Sigmoid colon (tissue), 7 donors: ENCODE data around the gene PVALEF. TPM values are rescaled to one million over a fixed set of nuclear protein-coding genes. Genes with fewer than 3 reads are reported as not detected.

Experiments used
- DNase-seq: peaks from one replicate; pipeline ENCODE4 v3.0.0-alpha.2; 2019
- H3K27ac ChIP-seq, 4 donors: fragments of 200-600 bp; sonication (generic); one replicate each; pipeline ENCODE4 v1.5.1; 2016 to 2019; ENCODE audit warnings: mild to moderate bottlenecking in 1 of 4
- H3K27me3 ChIP-seq, 3 donors: fragments of 200-600 bp; sonication (generic); one replicate each; pipeline ENCODE4 v1.5.1; 2019; ENCODE audit warnings: mild to moderate bottlenecking in 1 of 3
- H3K36me3 ChIP-seq, 4 donors: fragments of 200-600 bp; sonication (generic); one replicate each; pipeline ENCODE4 v1.5.1; 2016 to 2019
- H3K4me1 ChIP-seq, 4 donors: fragments of 200-600 bp; sonication (generic); one replicate each; pipeline ENCODE4 v1.5.1; 2017 to 2019
- H3K4me3 ChIP-seq, 4 donors: fragments of 200-600 bp; sonication (generic); one replicate each; pipeline ENCODE4 v1.5.1; 2017 to 2019; ENCODE audit warnings: mild to moderate bottlenecking in 2 of 4, moderate library complexity in 1 of 4
- H3K9me3 ChIP-seq, 4 donors: fragments of 200-600 bp in 3 of 4; sonication (generic) in 3 of 4; one replicate each; pipeline versions ENCODE4 v1.5.1 to v1.6.1; 2013 to 2019
- EP300 ChIP-seq, 4 donors: sonication (generic); formaldehyde crosslinking; IDR thresholded peaks; one replicate each; pipeline ENCODE4 v1.6.1; 2017; ENCODE audit warnings: antibody characterized with exemption in 4 of 4
- POLR2A ChIP-seq, 2 donors: fragments of 450-650 bp; IDR thresholded peaks; one replicate each; pipeline ENCODE4 v1.6.1; 2016; ENCODE audit warnings: antibody characterized with exemption in 2 of 2, mild to moderate bottlenecking in 2 of 2, moderate library complexity in 2 of 2
- POLR2AphosphoS5 ChIP-seq, 4 donors: sonication (generic); formaldehyde crosslinking; IDR thresholded peaks; one replicate each; pipeline ENCODE4 v1.6.1; 2017; ENCODE audit warnings: antibody characterized with exemption in 4 of 4
- WGBS, 2 donors: extraction: QIAGEN DNeasy Blood & Tissue Kit; methylation state at CpG; one replicate each; pipeline ENCODE4 v1.1.7; 2013; 5-methylcytosine and 5-hydroxymethylcytosine counted together
- intact Hi-C: fragments of 100-400 bp; cut with DNase I; formaldehyde crosslinking; loops from one replicate; pipeline ENCODE4 v1.15.1; 2023
- polyA plus RNA-seq, 3 donors: library from polyadenylated mRNA; stranded (reverse); fragments of 200-250 nt; gene quantifications; one replicate each; pipeline ENCODE4 v1.2.3, GENCODE V29; 2013
- total RNA-seq, 4 donors: library from RNA; depleted of rRNA; stranded (reverse); fragments of >200 nt; gene quantifications; one replicate each; pipeline ENCODE4 v1.1.0, GENCODE V29; 2016
- TF ChIP-seq, protein P1 (sequence below), 4 experiments: fragments of 450-650 bp in 3 of 4; fragments of 200-600 bp in 1 of 4; IDR thresholded peaks; one replicate each; pipeline ENCODE4 v1.5.1; 2016 to 2019; ENCODE audit warnings: antibody characterized with exemption in 4 of 4, mild to moderate bottlenecking in 3 of 4, moderate library complexity in 2 of 4
- donor health status: healthy with polysubstance abuse.
- donor health status: Bipolar disorder and iron deficiency.
- donor health status: healthy.

The PVALEF gene
- total and polyA plus RNA-seq, 7 donors = not detected

GRCh38 chr17:81126281-81127132, 38.8 kb upstream of the PVALEF start:
- Histone ChIP-seq H3K27me3 (peaks cover 0 to 10% (median 7%) of the 10 kb centered on the region in 3 donors), H3K36me3 (no peaks in the 10 kb centered on the region), H3K4me3 (no peak overlapping the region), H3K9me3 (no peaks in the 10 kb centered on the region), H3K27ac (peak overlapping the region in 1 of 4 donors; percentile 26), H3K4me1 (no peaks in the 10 kb centered on the region)
- 66 to 80% methylated on average over 34 of the region's 34 CpGs for WGBS, 2 donors
- TF ChIP-seq POLR2A (IDR thresholded peaks at IDR 0.05) (no peak), EP300 (IDR thresholded peaks at IDR 0.05) (no peak), POLR2AphosphoS5 (IDR thresholded peaks at IDR 0.05) (no peak)
- TF ChIP-seq, protein P1, sequence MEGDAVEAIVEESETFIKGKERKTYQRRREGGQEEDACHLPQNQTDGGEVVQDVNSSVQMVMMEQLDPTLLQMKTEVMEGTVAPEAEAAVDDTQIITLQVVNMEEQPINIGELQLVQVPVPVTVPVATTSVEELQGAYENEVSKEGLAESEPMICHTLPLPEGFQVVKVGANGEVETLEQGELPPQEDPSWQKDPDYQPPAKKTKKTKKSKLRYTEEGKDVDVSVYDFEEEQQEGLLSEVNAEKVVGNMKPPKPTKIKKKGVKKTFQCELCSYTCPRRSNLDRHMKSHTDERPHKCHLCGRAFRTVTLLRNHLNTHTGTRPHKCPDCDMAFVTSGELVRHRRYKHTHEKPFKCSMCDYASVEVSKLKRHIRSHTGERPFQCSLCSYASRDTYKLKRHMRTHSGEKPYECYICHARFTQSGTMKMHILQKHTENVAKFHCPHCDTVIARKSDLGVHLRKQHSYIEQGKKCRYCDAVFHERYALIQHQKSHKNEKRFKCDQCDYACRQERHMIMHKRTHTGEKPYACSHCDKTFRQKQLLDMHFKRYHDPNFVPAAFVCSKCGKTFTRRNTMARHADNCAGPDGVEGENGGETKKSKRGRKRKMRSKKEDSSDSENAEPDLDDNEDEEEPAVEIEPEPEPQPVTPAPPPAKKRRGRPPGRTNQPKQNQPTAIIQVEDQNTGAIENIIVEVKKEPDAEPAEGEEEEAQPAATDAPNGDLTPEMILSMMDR (IDR thresholded peaks at IDR 0.05) = no peak
- no peak for DNase-seq
- intact Hi-C loops = no loop called here

- Histone ChIP-seq H3K4me3 (peak overlapping the region in 1 of 4 donors; percentile 32), H3K36me3 (no peaks in the 10 kb centered on the region), H3K27me3 (peaks cover 0 to 5% (median 2%) of the 10 kb centered on the region in 3 donors), H3K9me3 (no peaks in the 10 kb centered on the region), H3K4me1 (no peaks in the 10 kb centered on the region), H3K27ac (no peak overlapping the region)
- 30 to 64% methylated on average over 5 of the region's 5 CpGs for WGBS, 2 donors
- no peak for DNase-seq
- TF ChIP-seq, protein P1 (IDR thresholded peaks at IDR 0.05) = no peak
- TF ChIP-seq POLR2A (IDR thresholded peaks at IDR 0.05) (no peak), POLR2AphosphoS5 (IDR thresholded peaks at IDR 0.05) (no peak), EP300 (IDR thresholded peaks at IDR 0.05) (no peak)
- intact Hi-C loops = no loop called here
Observed at GRCh38 chr17:81127133-81127455, 38.2 kb upstream of the PVALEF start.

GRCh38 chr17:81127526-81128177, 37.7 kb upstream of the PVALEF start:
- Histone ChIP-seq H3K9me3 (no peaks in the 10 kb centered on the region), H3K36me3 (no peaks in the 10 kb centered on the region), H3K4me1 (no peaks in the 10 kb centered on the region), H3K27me3 (no peaks in the 10 kb centered on the region), H3K27ac (peak overlapping the region in 3 of 4 donors; percentile 32 to 60 (median 55)), H3K4me3 (peak overlapping the region in 3 of 4 donors; percentile 15 to 32 (median 25))
- WGBS, 2 donors = 64 to 84% methylated on average over 25 of the region's 25 CpGs
- intact Hi-C loops = no loop called here
- DNase-seq = no peak
- TF ChIP-seq POLR2A (IDR thresholded peaks at IDR 0.05) (no peak), EP300 (IDR thresholded peaks at IDR 0.05) (no peak), POLR2AphosphoS5 (IDR thresholded peaks at IDR 0.05) (no peak)
- TF ChIP-seq, protein P1 (IDR thresholded peaks at IDR 0.05) = no peak

DNA sequence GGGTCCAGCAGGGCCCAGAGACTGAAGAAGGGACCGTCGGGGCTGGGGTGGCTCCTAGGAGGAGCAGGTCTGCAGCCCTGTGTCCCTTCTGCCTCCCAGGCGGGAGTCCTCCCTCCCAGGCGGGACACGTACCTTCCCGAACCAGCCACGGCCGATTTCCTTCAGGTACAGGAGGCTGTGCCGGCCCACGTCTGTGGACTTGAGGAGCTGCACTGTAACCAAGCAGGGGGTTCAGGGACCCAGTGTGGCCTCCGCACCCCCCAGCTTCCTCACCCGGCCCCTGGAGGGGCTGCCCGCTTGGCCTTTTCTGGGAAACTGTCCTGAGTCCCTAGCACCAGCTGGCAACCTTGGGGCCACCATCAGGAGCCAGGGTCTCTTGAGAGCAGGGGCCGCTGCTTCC, 37.0 kb upstream of the PVALEF start:
- peak overlapping the region in 3 of 4 donors; percentile 15 to 32 (median 25) for H3K4me3 ChIP-seq
- no peaks in the 10 kb centered on the region for H3K4me1 ChIP-seq
- WGBS, 2 donors = 85 to 89% methylated on average over 14 of the region's 14 CpGs
- intact Hi-C loops = no loop called here
- no peaks in the 10 kb centered on the region for H3K36me3 ChIP-seq
- TF ChIP-seq POLR2A (IDR thresholded peaks at IDR 0.05) = no peak
- TF ChIP-seq EP300 (IDR thresholded peaks at IDR 0.05) = no peak
- TF ChIP-seq, protein P1 (IDR thresholded peaks at IDR 0.05) = no peak
- no peak for TF ChIP-seq POLR2AphosphoS5 (IDR thresholded peaks at IDR 0.05)
- no peaks in the 10 kb centered on the region for H3K9me3 ChIP-seq
- no peak for DNase-seq
- no peaks in the 10 kb centered on the region for H3K27me3 ChIP-seq
- peak overlapping the region in 3 of 4 donors; percentile 32 to 60 (median 55) for H3K27ac ChIP-seq
